ENCODE data around the gene LRRC25. TPM values are rescaled to one million over a fixed set of nuclear protein-coding genes. Genes with fewer than 3 reads are reported as not detected.
A peak's percentile ranks its signal among the peaks of the same experiment; 100 is the strongest.

The LRRC25 gene
- total RNA-seq, 1 experiment from 2014 or later = not detected

DNA sequence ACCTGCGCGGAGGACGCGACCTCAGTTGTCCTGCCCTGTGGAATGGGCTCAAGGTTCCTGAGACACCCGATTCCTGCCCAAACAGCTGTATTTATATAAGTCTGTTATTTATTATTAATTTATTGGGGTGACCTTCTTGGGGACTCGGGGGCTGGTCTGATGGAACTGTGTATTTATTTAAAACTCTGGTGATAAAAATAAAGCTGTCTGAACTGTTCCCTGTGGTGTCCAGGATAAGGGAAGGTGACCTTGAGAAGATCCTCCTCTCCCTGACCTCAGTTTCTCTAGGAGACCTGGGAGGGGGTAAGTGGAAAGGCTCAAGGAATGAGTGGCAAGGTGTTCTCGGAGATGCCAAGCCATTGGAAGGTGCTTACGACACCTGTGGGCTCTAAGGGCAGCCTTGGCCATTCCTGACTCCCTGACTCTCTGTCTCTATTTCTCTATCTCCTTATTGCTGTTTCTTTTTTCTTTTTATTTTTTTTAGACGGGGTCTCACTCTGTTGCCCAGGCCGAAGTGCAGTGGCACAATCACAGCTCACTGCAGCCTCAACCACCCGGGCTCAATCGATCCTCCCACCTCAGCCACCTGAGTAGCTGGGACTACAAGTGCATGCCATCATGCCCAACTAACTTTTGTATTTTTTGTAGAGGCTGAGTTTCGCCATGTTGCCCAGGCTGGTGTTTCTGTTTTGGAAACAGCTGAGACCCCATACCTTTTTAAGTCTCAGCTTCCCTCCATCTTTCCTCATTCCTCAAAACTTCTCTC lies 8.3 kb downstream of the LRRC25 start:
- H3K9me3 Mint-ChIP-seq (ENCODE audit: unreplicated experiment) = no peaks in the 10 kb centered on the region
- intact Hi-C loops (cut with micrococcal nuclease) = no loop called here
- CTCF ChIA-PET = interaction anchor here (0.6 to 5.5 kb wide), 19 partner anchors 9 to 461 kb away, joined by 3 to 61 read pairs (median 5); partner anchors contain the start of gene LRRC25
- BruUV-seq (replicated peaks) = no TSS peak
- H3K36me3 Mint-ChIP-seq (ENCODE audit: insufficient read depth, unreplicated experiment) = peaks cover 43% of the 10 kb centered on the region
- DNase-seq (ENCODE audit: unreplicated experiment) = no peak
- no peaks in the 10 kb centered on the region for H3K27me3 Mint-ChIP-seq (ENCODE audit: insufficient read depth, unreplicated experiment)
- POLR2A ChIA-PET = interaction anchor here (0.6 to 5.5 kb wide), 8 partner anchors 9 to 1174 kb away, joined by 3 to 44 read pairs (median 4); partner anchors contain the start of genes JUND and SSBP4
- no peak for TF ChIP-seq CTCF (IDR thresholded peaks at IDR 0.05; ENCODE audit: unreplicated experiment)
- no peak overlapping the region for H3K27ac Mint-ChIP-seq (ENCODE audit: low read depth, unreplicated experiment)
- peaks cover 23% of the 10 kb centered on the region for H3K4me1 Mint-ChIP-seq (ENCODE audit: insufficient read depth, unreplicated experiment)
- H3K4me3 Mint-ChIP-seq (ENCODE audit: unreplicated experiment) = peak overlapping the region; percentile 79

- ChIA-PET CTCF (interaction anchor here (0.6 to 5.5 kb wide), 32 partner anchors 10 to 462 kb away, joined by 3 to 61 read pairs (median 4); partner anchors contain the start of genes LRRC25, LSM4 and SSBP4), POLR2A (interaction anchor here (0.5 to 5.5 kb wide), 8 partner anchors 11 to 1173 kb away, joined by 3 to 44 read pairs (median 4); partner anchors contain the start of genes JUND, RAB3A and SSBP4)
- BruUV-seq (replicated peaks) = no TSS peak
- Mint-ChIP-seq H3K36me3 (ENCODE audit: insufficient read depth, unreplicated experiment) (peaks cover 43% of the 10 kb centered on the region), H3K4me3 (ENCODE audit: unreplicated experiment) (peak overlapping the region; percentile 79), H3K9me3 (ENCODE audit: unreplicated experiment) (no peaks in the 10 kb centered on the region), H3K27me3 (ENCODE audit: insufficient read depth, unreplicated experiment) (no peaks in the 10 kb centered on the region), H3K4me1 (ENCODE audit: insufficient read depth, unreplicated experiment) (peaks cover 23% of the 10 kb centered on the region), H3K27ac (ENCODE audit: low read depth, unreplicated experiment) (no peak overlapping the region)
- peak; percentile 95 for TF ChIP-seq CTCF (IDR thresholded peaks at IDR 0.05; ENCODE audit: unreplicated experiment)
- peak; percentile 54 for DNase-seq (ENCODE audit: unreplicated experiment)
- intact Hi-C loops (cut with micrococcal nuclease) = no loop called here
Observed at GRCh38 chr19:18388100-18388959, 9.1 kb downstream of the LRRC25 start.

DNA sequence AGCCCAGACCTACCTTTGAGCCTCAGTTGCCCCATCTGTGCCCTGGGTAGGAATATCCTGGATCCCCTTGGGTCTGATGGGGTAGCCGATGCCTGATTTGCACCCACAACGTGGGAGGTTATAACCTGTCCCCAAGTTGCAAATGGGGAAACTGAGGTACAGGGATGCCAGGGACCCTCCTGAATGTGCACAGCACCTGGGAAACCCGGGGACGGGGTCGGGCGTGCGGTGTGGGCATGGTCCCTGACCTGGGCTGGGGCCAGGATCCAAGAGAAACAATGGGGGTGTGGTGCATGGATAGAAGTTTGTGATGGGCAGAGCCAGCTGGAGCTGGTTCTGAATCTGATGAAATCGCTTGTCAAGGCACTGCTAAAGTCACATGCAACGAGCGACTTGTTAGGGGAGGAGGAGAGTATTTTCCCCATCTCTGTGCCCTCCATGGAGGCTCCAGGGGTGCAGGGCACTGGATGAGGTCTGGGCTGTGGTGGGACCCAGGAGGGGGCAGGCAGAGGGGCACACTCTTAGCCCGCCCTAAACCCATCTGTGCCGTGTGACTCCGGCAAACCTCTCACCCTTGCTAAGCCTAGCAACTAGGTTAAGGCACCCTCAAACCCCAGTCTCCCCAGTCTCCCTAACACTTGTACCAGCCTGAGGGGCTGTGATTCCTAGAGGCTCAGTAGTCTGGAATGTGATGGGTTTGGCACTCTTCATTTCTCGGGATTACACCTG lies 10.7 kb downstream of the LRRC25 start:
- Mint-ChIP-seq H3K4me1 (ENCODE audit: insufficient read depth, unreplicated experiment) (peaks cover 23% of the 10 kb centered on the region), H3K36me3 (ENCODE audit: insufficient read depth, unreplicated experiment) (peaks cover 47% of the 10 kb centered on the region), H3K27me3 (ENCODE audit: insufficient read depth, unreplicated experiment) (no peaks in the 10 kb centered on the region), H3K4me3 (ENCODE audit: unreplicated experiment) (peak overlapping the region; percentile 79), H3K9me3 (ENCODE audit: unreplicated experiment) (no peaks in the 10 kb centered on the region), H3K27ac (ENCODE audit: low read depth, unreplicated experiment) (peak overlapping the region; percentile 77)
- intact Hi-C loops (cut with micrococcal nuclease) = loop anchor here (1.0 kb wide), 1 partner anchor 37 kb away; no protein-coding TSS in a partner anchor
- ChIA-PET POLR2A (interaction anchor here (0.6 to 5.5 kb wide), 12 partner anchors 12 to 134 kb away, joined by 3 to 44 read pairs (median 4); partner anchors contain the start of genes JUND and SSBP4), CTCF (interaction anchor here (0.5 to 4.8 kb wide), 10 partner anchors 13 to 1066 kb away, joined by 3 to 61 read pairs (median 5); partner anchors contain the start of gene JUND)
- TSS peak; percentile 60 for BruUV-seq (replicated peaks)
- TF ChIP-seq CTCF (IDR thresholded peaks at IDR 0.05; ENCODE audit: unreplicated experiment) = no peak
- peak; percentile 61 for DNase-seq (ENCODE audit: unreplicated experiment)
